ENCODE data around the gene KREMEN1.
"Not testable (repeated sequence)": the region's sequence is repeated elsewhere in the genome, so short reads cannot be mapped to it uniquely, and the experiment has no call there.

Gene KREMEN1

DNA sequence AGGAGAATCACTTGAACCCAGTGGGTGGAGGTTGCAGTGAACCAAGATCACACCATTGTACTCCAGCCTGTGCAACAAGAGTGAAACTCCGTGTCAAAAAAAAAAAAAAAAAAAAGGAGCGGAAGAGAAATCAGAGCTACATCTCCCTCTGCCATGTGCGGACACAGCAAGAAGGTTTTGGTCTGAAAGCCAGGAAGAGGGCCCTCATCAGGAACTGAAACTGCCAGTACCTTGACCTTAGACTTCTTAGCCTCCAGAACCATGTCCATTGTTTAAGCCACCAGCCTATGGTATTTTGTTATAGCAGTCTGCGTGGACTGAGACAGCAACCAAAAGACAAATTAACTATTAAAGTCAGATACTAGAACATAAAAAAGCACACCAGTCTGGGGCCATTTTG is 41.6 kb downstream of the KREMEN1 start:
- Histone ChIP-seq H3K4me3 (ENCODE audit: low read length) (no peak overlapping the region), H3K4me1 (ENCODE audit: insufficient read depth, low read length) (no peaks in the 10 kb centered on the region), H3K9ac (ENCODE audit: low read depth, low read length) (no peak overlapping the region), H3K27me3 (ENCODE audit: insufficient read depth, low read length) (no peaks in the 10 kb centered on the region), H3K36me3 (ENCODE audit: insufficient read depth, low read depth, low read length) (no peaks in the 10 kb centered on the region), H3K27ac (ENCODE audit: low read length) (no peak overlapping the region), H3K9me3 (ENCODE audit: insufficient read depth, low read depth, low read length) (peaks cover under 1% of the 10 kb centered on the region)

DNA sequence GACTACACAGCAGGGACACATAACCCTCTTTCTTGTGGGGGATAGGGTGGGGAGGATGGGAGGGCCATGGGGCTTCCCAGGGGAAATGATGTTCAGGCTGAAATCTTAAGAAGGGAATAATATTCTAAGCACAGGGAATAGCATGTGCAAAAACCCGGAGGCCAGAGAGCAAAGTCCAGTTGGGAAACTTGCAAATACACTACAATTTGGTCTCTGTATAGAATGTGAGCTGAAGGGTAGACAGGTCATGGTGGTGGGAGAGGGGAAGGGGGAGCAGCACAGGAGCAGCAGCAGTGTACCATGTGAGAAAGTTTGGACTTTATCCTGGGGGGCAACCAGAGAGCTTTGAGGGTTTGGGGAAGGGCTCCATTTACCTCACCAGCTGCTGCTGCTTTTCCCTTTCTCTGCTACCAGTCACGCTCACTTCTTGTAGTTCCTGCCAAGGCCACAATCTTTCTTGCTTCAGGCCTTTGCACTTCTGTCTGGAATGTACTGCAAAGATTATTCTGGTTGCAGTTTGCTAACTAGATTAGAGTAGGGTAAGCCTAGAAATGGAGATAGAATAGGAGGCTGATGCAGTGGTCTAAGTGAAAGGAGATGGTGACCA is 43.0 kb downstream of the KREMEN1 start:
- H3K9ac ChIP-seq (ENCODE audit: low read depth, low read length): no peak overlapping the region
- H3K36me3 ChIP-seq (ENCODE audit: insufficient read depth, low read depth, low read length): no peaks in the 10 kb centered on the region
- H3K27me3 ChIP-seq (ENCODE audit: insufficient read depth, low read length): no peaks in the 10 kb centered on the region
- peaks cover 6% of the 10 kb centered on the region for H3K9me3 ChIP-seq (ENCODE audit: insufficient read depth, low read depth, low read length)
- H3K4me1 ChIP-seq (ENCODE audit: insufficient read depth, low read length): no peaks in the 10 kb centered on the region
- no peak overlapping the region for H3K4me3 ChIP-seq (ENCODE audit: low read length)
- no peak overlapping the region for H3K27ac ChIP-seq (ENCODE audit: low read length)

DNA sequence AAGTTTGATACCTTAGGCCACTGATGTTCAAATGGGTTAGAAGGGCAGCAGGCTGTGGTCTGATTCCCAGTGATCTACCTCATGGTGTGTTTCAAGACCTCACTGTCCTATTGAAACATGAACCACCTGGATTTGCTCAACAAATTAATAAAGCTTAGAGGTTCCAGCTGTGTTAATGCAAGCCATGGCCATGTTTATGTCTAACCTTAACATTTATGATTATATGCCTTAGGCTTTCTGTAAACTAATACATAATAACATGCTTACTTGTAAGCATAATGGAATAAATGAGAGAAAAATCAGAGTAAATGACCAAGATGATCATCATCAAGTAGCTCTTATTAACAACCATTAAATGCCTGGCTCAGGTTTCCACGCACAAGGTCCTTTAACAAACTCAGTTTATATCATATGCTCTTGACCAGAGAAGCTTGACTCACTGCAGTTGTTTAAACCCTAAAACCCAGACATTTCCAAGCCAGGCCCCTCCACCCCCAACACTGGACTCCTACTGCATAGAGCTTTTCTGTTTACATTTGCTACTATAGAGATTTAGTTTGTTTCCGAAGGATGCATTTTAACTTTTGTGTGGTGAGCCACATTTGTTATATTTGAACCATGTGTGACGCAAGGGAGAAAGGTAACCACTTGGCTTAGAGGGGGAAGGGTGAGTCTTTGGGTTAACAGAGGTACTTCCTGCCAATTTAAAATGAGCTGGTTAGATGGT is 43.7 kb downstream of the KREMEN1 start:
- H3K9ac ChIP-seq (ENCODE audit: low read depth, low read length): no peak overlapping the region
- H3K27me3 ChIP-seq (ENCODE audit: insufficient read depth, low read length): no peaks in the 10 kb centered on the region
- no peaks in the 10 kb centered on the region for H3K4me1 ChIP-seq (ENCODE audit: insufficient read depth, low read length)
- no peak overlapping the region for H3K4me3 ChIP-seq (ENCODE audit: low read length)
- H3K9me3 ChIP-seq (ENCODE audit: insufficient read depth, low read depth, low read length): peaks cover 6% of the 10 kb centered on the region
- no peak overlapping the region for H3K27ac ChIP-seq (ENCODE audit: low read length)
- no peaks in the 10 kb centered on the region for H3K36me3 ChIP-seq (ENCODE audit: insufficient read depth, low read depth, low read length)

DNA sequence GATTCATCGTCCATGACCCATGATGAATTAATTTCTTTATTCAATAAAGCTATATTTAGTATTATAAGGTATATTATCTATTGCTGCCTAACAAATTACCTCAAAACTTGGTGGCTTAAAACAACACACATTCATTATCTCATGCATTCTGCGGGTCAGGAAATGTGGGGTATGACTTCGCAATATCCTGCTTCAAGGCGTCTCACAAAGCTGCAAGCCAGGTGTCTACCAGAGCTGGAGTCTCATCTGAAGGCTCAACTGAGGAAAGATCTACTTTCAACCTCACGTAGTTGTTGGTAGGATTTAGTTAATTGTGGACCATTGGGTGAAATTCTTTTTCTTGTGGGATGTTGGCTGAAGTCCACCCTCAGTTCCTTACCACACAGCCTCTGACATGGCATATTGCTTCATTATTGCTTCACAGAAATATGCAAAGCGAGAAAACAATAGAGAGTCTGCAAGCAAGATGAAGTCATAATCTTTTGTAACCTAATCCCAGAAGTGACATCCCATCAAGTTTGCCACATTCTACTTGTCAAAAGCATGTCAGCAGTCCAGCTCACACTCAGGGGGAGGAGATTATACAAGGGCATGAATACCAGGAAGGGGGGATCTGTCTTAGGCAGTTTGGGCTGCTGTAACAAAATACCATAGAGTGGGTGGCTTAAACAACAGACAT is 45.1 kb downstream of the KREMEN1 start:
- no peak overlapping the region for H3K4me3 ChIP-seq (ENCODE audit: low read length)
- H3K27ac ChIP-seq (ENCODE audit: low read length): no peak overlapping the region
- H3K9ac ChIP-seq (ENCODE audit: low read depth, low read length): no peak overlapping the region
- H3K36me3 ChIP-seq (ENCODE audit: insufficient read depth, low read depth, low read length): no peaks in the 10 kb centered on the region
- H3K27me3 ChIP-seq (ENCODE audit: insufficient read depth, low read length): no peaks in the 10 kb centered on the region
- peaks cover 6% of the 10 kb centered on the region for H3K9me3 ChIP-seq (ENCODE audit: insufficient read depth, low read depth, low read length)
- H3K4me1 ChIP-seq (ENCODE audit: insufficient read depth, low read length): no peaks in the 10 kb centered on the region

DNA sequence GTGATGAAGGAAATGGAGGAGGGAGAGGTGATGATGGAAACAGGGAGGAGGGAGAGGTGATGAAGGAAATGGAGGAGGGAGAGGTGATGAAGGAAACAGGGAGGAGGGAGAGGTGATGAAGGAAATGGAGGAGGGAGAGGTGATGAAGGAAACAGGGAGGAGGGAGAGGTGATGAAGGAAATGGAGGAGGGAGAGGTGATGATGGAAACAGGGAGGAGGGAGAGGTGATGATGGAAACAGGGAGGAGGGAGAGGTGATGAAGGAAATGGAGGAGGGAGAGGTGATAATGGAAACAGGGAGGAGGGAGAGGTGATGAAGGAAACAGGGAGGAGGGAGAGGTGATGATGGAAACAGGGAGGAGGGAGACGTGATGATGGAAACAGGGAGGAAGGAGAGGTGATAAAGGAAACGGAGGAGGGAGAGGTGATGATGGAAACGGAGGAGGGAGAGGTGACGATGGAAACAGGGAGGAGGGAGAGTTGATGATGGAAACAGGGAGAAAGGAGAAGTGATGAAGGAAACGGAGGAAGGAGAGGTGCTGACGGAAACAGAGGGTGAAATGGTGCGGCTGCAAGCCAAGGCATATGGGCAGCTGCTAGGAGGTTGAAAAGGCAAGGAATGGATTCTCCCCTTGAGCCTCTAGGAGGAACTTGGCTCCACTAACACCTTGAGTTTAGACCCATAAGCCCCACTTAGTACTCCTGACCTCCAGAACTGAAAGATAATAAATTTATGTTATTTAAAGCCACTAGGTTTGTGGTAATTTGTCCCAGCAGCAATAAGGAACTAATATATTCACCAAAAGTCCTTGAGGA is 47.5 kb downstream of the KREMEN1 start:
- not testable (repeated sequence) for H3K27me3 ChIP-seq (ENCODE audit: insufficient read depth, low read length); H3K9me3 ChIP-seq (ENCODE audit: insufficient read depth, low read depth, low read length); H3K36me3 ChIP-seq (ENCODE audit: insufficient read depth, low read depth, low read length); H3K4me3 ChIP-seq (ENCODE audit: low read length); H3K27ac ChIP-seq (ENCODE audit: low read length); H3K9ac ChIP-seq (ENCODE audit: low read depth, low read length); H3K4me1 ChIP-seq (ENCODE audit: insufficient read depth, low read length)

DNA sequence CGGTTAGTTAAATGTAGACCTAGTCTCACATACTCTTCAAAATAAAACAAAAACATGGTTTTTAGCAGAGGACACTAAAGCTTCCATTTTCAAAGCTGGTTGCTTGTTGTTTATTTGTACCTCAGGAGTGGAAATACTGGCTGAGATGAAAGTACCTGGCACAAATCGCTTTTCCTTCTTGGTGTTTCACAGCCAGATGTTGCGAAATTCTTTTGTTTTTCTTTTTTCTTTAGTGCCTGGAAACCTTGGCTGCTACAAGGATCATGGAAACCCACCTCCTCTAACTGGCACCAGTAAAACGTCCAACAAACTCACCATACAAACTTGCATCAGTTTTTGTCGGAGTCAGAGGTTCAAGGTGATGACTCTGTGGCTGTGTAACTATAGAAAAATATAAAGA is 48.3 kb downstream of the KREMEN1 start:
- Histone ChIP-seq H3K27ac (ENCODE audit: low read length) (no peak overlapping the region), H3K4me1 (ENCODE audit: insufficient read depth, low read length) (no peaks in the 10 kb centered on the region), H3K27me3 (ENCODE audit: insufficient read depth, low read length) (no peaks in the 10 kb centered on the region), H3K9me3 (ENCODE audit: insufficient read depth, low read depth, low read length) (peaks cover 6% of the 10 kb centered on the region), H3K36me3 (ENCODE audit: insufficient read depth, low read depth, low read length) (no peaks in the 10 kb centered on the region), H3K4me3 (ENCODE audit: low read length) (no peak overlapping the region), H3K9ac (ENCODE audit: low read depth, low read length) (no peak overlapping the region)

DNA sequence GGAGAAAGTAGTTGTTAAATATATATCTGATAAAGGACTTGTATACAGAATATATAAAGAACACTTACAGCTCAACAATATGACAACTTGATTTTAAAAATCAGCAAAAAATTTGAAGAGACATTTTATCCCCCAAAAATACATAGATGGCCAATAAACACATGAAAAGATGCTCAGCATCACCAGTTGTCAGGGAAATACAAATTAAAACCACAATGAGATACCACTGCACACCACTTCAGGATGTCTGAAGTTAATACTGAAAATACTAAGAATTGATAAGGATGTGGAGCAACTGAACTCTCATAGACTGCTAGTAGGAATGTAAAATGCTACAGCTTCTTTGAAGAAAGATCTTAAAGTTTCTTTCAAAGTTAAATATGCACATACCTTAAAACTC is 49.2 kb downstream of the KREMEN1 start:
- Histone ChIP-seq H3K36me3 (ENCODE audit: insufficient read depth, low read depth, low read length) (no peaks in the 10 kb centered on the region), H3K4me3 (ENCODE audit: low read length) (no peak overlapping the region), H3K27me3 (ENCODE audit: insufficient read depth, low read length) (no peaks in the 10 kb centered on the region), H3K27ac (ENCODE audit: low read length) (no peak overlapping the region), H3K4me1 (ENCODE audit: insufficient read depth, low read length) (no peaks in the 10 kb centered on the region), H3K9ac (ENCODE audit: low read depth, low read length) (no peak overlapping the region), H3K9me3 (ENCODE audit: insufficient read depth, low read depth, low read length) (peaks cover 6% of the 10 kb centered on the region)

DNA sequence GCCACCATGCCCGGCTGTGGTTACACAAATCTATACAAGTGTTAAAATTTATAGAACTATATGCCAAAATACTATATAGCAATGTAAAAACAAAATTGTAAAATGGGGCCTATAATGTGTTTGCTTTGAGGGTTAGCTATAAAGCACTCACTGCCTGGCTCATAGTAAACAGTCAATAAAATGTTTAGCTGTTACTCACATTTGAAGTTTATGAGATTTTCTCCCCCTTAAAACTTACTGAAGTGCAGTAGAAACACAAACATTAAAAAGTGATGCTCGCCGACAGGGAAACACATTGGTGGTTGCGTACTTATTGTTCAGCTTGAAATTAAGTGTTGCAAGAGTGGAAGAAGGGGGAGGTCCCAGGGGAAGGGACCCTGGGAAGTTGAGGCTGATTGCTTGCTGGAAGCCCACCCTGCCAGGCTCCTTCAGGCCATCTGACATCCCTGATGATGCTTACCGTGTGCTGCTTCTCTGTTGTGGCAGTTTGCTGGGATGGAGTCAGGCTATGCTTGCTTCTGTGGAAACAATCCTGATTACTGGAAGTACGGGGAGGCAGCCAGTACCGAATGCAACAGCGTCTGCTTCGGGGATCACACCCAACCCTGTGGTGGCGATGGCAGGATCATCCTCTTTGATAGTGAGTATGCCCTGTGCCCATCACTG is 52.1 kb downstream of the KREMEN1 start:
- H3K36me3 ChIP-seq (ENCODE audit: insufficient read depth, low read depth, low read length): no peaks in the 10 kb centered on the region
- 0 out of 2 replicates have a peak, but pooled peaks cover 3% of the 10 kb centered on the region for H3K9me3 ChIP-seq (ENCODE audit: insufficient read depth, low read depth, low read length)
- no peaks in the 10 kb centered on the region for H3K4me1 ChIP-seq (ENCODE audit: insufficient read depth, low read length)
- no peaks in the 10 kb centered on the region for H3K27me3 ChIP-seq (ENCODE audit: insufficient read depth, low read length)
- no peak overlapping the region for H3K4me3 ChIP-seq (ENCODE audit: low read length)
- no peak overlapping the region for H3K27ac ChIP-seq (ENCODE audit: low read length)
- H3K9ac ChIP-seq (ENCODE audit: low read depth, low read length): no peak overlapping the region

DNA sequence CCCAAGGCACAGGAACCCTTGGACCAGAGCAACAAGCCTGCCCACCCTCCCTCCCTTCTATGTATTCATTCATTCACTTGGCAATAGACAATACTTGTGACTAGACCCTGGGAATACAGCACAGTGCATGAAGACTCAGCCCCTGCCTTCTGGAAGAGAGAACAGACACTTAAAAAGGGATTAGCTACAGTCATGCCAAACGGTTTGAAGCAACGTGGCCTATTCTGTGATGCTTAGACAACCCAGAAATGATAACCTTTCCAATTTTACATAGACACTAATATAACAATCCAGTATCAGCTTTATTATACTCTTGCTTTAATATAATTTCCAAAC is 52.6 kb downstream of the KREMEN1 start:
- Histone ChIP-seq H3K27me3 (ENCODE audit: insufficient read depth, low read length) (no peaks in the 10 kb centered on the region), H3K36me3 (ENCODE audit: insufficient read depth, low read depth, low read length) (no peaks in the 10 kb centered on the region), H3K27ac (ENCODE audit: low read length) (no peak overlapping the region), H3K4me1 (ENCODE audit: insufficient read depth, low read length) (no peaks in the 10 kb centered on the region), H3K9ac (ENCODE audit: low read depth, low read length) (no peak overlapping the region), H3K9me3 (ENCODE audit: insufficient read depth, low read depth, low read length) (0 out of 2 replicates have a peak, but pooled peaks cover 2% of the 10 kb centered on the region), H3K4me3 (ENCODE audit: low read length) (no peak overlapping the region)

DNA sequence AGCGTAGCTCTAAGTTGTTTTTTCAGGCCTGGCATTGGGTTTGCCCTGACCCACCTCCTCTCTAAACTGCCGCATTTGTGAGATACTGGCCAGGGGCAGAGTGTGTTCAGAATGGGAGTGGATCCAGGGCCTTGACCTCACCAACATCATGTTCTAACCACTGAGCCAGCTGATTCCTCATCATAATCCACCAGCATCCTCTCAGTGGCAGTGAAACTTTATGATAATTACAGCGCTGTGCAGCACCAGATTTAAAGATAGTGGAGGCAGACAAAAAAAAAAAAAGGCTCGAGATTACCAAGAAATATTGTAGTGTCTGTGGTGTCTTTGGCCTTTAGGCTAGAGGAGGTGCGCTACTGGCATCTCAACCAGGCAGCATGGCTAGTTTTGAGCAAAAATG is 53.0 kb downstream of the KREMEN1 start:
- Histone ChIP-seq H3K4me3 (ENCODE audit: low read length) (no peak overlapping the region), H3K27ac (ENCODE audit: low read length) (no peak overlapping the region), H3K27me3 (ENCODE audit: insufficient read depth, low read length) (no peaks in the 10 kb centered on the region)

DNA sequence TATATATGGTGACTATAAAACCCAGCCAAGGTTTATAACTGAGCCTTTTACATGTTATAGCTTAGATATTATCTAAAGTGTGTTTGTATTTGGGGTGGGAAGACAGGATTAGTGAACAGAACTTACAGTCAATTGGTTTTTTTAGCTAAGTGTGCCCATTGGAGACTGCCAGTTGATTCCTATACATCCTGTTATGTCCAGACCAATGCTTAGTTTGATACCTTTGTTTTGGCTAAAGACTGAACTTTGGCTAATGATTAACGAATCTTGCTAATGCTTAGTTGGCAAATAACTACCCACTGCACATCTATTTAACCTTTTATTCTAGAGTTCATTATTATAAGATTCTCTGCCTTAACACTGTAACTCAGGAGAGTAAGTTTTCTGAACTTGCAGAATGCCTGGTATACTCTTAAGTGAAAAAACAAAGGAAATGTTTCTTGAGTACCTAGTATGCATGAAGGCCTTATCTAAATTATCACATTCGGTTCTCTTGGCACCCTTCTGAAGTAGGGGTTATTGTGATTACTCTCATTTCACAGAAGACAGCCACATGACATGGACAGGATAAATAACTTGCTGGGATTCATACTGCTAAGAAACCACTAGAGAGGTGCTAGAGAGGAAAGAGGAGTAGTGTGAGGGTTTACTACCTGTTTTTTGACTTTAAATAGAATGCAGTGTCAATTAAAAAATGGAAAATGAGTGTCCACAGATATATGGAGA is 54.0 kb downstream of the KREMEN1 start:
- no peak overlapping the region for H3K27ac ChIP-seq (ENCODE audit: low read length)
- no peaks in the 10 kb centered on the region for H3K27me3 ChIP-seq (ENCODE audit: insufficient read depth, low read length)
- no peaks in the 10 kb centered on the region for H3K9me3 ChIP-seq (ENCODE audit: insufficient read depth, low read depth, low read length)
- H3K4me3 ChIP-seq (ENCODE audit: low read length): no peak overlapping the region
- no peaks in the 10 kb centered on the region for H3K4me1 ChIP-seq (ENCODE audit: insufficient read depth, low read length)
- no peak overlapping the region for H3K9ac ChIP-seq (ENCODE audit: low read depth, low read length)
- no peaks in the 10 kb centered on the region for H3K36me3 ChIP-seq (ENCODE audit: insufficient read depth, low read depth, low read length)

More for the DNA sequence above, 53.0 kb downstream of the KREMEN1 start:
- Histone ChIP-seq H3K9ac (ENCODE audit: low read depth, low read length) (no peak overlapping the region), H3K9me3 (ENCODE audit: insufficient read depth, low read depth, low read length) (no peaks in the 10 kb centered on the region), H3K36me3 (ENCODE audit: insufficient read depth, low read depth, low read length) (no peaks in the 10 kb centered on the region), H3K4me1 (ENCODE audit: insufficient read depth, low read length) (no peaks in the 10 kb centered on the region)
